SK-N-SH (cell line): ENCODE data around the gene OGFOD2. TPM values are rescaled to one million over a fixed set of nuclear protein-coding genes. Genes with fewer than 3 reads are reported as not detected.

ENCODE experiments used
- CTCF ChIA-PET: fragments of 300-600, 350-600 bp; formaldehyde crosslinking; extraction: SDS; loops from one replicate; lab custom pipeline; 2021; lab: Yijun Ruan, JAX
- POLR2A ChIA-PET: fragments of 350-600 bp; sonication (Branson Sonifier 250); formaldehyde crosslinking; extraction: SDS; loops from one replicate; lab custom pipeline; 2020; ENCODE audit warnings: antibody characterized with exemption, inconsistent platforms; lab: Yijun Ruan, JAX
- DNase-seq: peaks from one replicate; pipeline ENCODE4 v3.0.0; 2012
- H2AFZ ChIP-seq: fragments of 200-600 bp; sonication (generic); 2 replicates; pipeline ENCODE4 v1.8.1; 2016; ENCODE audit warnings: antibody characterized with exemption, mild to moderate bottlenecking, low read depth
- H3F3A ChIP-seq: fragments of 200-600 bp; sonication (generic); replicated peaks from 2 replicates; pipeline ENCODE3; 2016; ENCODE audit warnings: antibody characterized with exemption, mild to moderate bottlenecking; ENCODE audit not compliant: insufficient read depth
- H3K27ac ChIP-seq, 2 experiments: fragments of 200-500 bp in 1 of 2; fragments of 200-600 bp in 1 of 2; sonication (Bioruptor generic) in 1 of 2; sonication (generic), shearing (Covaris generic) in 1 of 2; 2 replicates each; pipeline versions ENCODE4 v1.5.1 to v1.6.1; 2014 to 2016; ENCODE audit warnings: low read depth in 2 of 2, inconsistent platforms in 1 of 2, low read length in 1 of 2, mild to moderate bottlenecking in 1 of 2, mixed read lengths in 1 of 2
- H3K27me3 ChIP-seq: fragments of 200-600 bp; sonication (generic), shearing (Covaris generic); 2 replicates; pipeline ENCODE4 v1.6.1; 2016; ENCODE audit warnings: mixed run types; ENCODE audit not compliant: insufficient read depth
- H3K36me3 ChIP-seq, 2 experiments: fragments of 200-500 bp in 1 of 2; fragments of 200-600 bp in 1 of 2; sonication (Bioruptor generic) in 1 of 2; sonication (generic) in 1 of 2; replicated peaks in 1 of 2; 2 replicates each; pipeline versions ENCODE3 to v1.5.1; 2014 to 2016; ENCODE audit warnings: low read length in 1 of 2, mild to moderate bottlenecking in 1 of 2; ENCODE audit not compliant: insufficient read depth in 2 of 2, control insufficient read depth in 1 of 2
- H3K4me1 ChIP-seq, 2 experiments: fragments of 200-500 bp in 1 of 2; fragments of 200-600 bp in 1 of 2; sonication (Bioruptor generic) in 1 of 2; sonication (generic), shearing (Covaris generic) in 1 of 2; 2 replicates each; pipeline versions ENCODE4 v1.5.1 to v1.6.1; 2014 to 2016; ENCODE audit warnings: low read depth in 1 of 2, low read length in 1 of 2, mixed run types in 1 of 2; ENCODE audit not compliant: insufficient read depth in 2 of 2, control insufficient read depth in 1 of 2
- H3K4me2 ChIP-seq: fragments of 200-600 bp; sonication (generic), shearing (Covaris generic); 2 replicates; pipeline ENCODE4 v1.6.1; 2017; ENCODE audit warnings: mixed run types
- H3K4me3 ChIP-seq, 2 experiments: fragments of 200-500 bp in 1 of 2; fragments of 200-600 bp in 1 of 2; sonication (Bioruptor generic) in 1 of 2; sonication (generic), shearing (Covaris generic) in 1 of 2; 2 replicates each; pipeline versions ENCODE4 v1.5.1 to v1.8.1; 2014 to 2016; ENCODE audit warnings: low read depth in 2 of 2, inconsistent platforms in 1 of 2, low read length in 1 of 2, mild to moderate bottlenecking in 1 of 2, mixed read lengths in 1 of 2, moderate library complexity in 1 of 2
- H3K79me2 ChIP-seq: fragments of 200-600 bp; sonication (generic); 2 replicates; pipeline ENCODE4 v1.8.1; 2017; ENCODE audit warnings: mild to moderate bottlenecking; ENCODE audit not compliant: insufficient read depth
- H3K9ac ChIP-seq: fragments of 200-600 bp; sonication (generic); 2 replicates; pipeline ENCODE4 v1.6.1; 2017; ENCODE audit warnings: mixed run types
- H3K9me2 ChIP-seq: fragments of 200-600 bp; sonication (generic); 2 replicates; pipeline ENCODE4 v1.6.1; 2017; ENCODE audit warnings: mixed run types
- H3K9me3 ChIP-seq: fragments of 200-600 bp; sonication (generic); 2 replicates; pipeline ENCODE4 v1.6.1; 2017; ENCODE audit warnings: mixed run types, mild to moderate bottlenecking, moderate library complexity
- H4K20me1 ChIP-seq: fragments of 200-600 bp; sonication (generic); 2 replicates; pipeline ENCODE4 v1.6.1; 2017; ENCODE audit warnings: mild to moderate bottlenecking, mixed run types; ENCODE audit not compliant: insufficient read depth
- CTCF ChIP-seq: fragments of 200-600 bp; sonication (generic); IDR thresholded peaks from 2 replicates; pipeline ENCODE4 v1.6.1; 2017; ENCODE audit warnings: antibody characterized with exemption, mild to moderate bottlenecking, moderate library complexity
- EP300 ChIP-seq, 2 experiments: IDR thresholded peaks; 2 replicates each; pipeline versions ENCODE4 v1.4.0 to v1.6.1; 2012; ENCODE audit warnings: borderline replicate concordance in 1 of 2, low read depth in 1 of 2, low read length in 1 of 2
- FOSL2 ChIP-seq: IDR thresholded peaks from 2 replicates; pipeline ENCODE4 v1.4.0; 2012; ENCODE audit warnings: low read depth, mild to moderate bottlenecking, moderate library complexity, borderline replicate concordance
- FOXJ3 ChIP-seq: sonication (generic); formaldehyde crosslinking; IDR thresholded peaks from 2 replicates; pipeline ENCODE4 v1.5.1; 2020; ENCODE audit warnings: mild to moderate bottlenecking, missing genetic modification reagents
- FOXM1 ChIP-seq: IDR thresholded peaks from 2 replicates; pipeline ENCODE4 v1.4.0; 2012; ENCODE audit warnings: low read depth, mild to moderate bottlenecking
- GATA2 ChIP-seq: sonication (generic); formaldehyde crosslinking; IDR thresholded peaks from 2 replicates; pipeline ENCODE4 v1.5.0; 2020; ENCODE audit warnings: mild to moderate bottlenecking, missing genetic modification reagents
- IRF3 ChIP-seq: fragments of 150-350 bp; IDR thresholded peaks from 2 replicates; pipeline ENCODE4 v1.6.1; 2016; ENCODE audit warnings: mild to moderate bottlenecking, low read depth, low read length
- MXI1 ChIP-seq: IDR thresholded peaks from 2 replicates; pipeline ENCODE4 v1.6.1; 2012; ENCODE audit warnings: mild to moderate bottlenecking, low read depth, low read length, improper control_type of control experiment
- POLR2AphosphoS5 ChIP-seq: IDR thresholded peaks from 2 replicates; pipeline ENCODE4 v1.6.1; 2012; ENCODE audit warnings: low read depth, low read length
- RAD21 ChIP-seq: IDR thresholded peaks from 2 replicates; pipeline ENCODE4 v1.6.1; 2012; ENCODE audit warnings: mild to moderate bottlenecking, low read length
- RCOR1 ChIP-seq: fragments of 150-350 bp; IDR thresholded peaks from 2 replicates; pipeline ENCODE4 v1.6.1; 2017; ENCODE audit warnings: antibody characterized with exemption, low read length
- REST ChIP-seq: IDR thresholded peaks from 2 replicates; pipeline ENCODE4 v1.6.1; 2012; ENCODE audit warnings: mild to moderate bottlenecking, low read depth, low read length, moderate library complexity
- RXRA ChIP-seq: IDR thresholded peaks from 2 replicates; pipeline ENCODE4 v1.4.0; 2012; ENCODE audit warnings: low read depth, mild to moderate bottlenecking, borderline replicate concordance
- SMC3 ChIP-seq: IDR thresholded peaks from 2 replicates; pipeline ENCODE4 v1.6.1; 2012; ENCODE audit warnings: low read depth, low read length, improper control_type of control experiment
- TAF1 ChIP-seq: IDR thresholded peaks from 2 replicates; pipeline ENCODE4 v1.6.1; 2012; ENCODE audit warnings: low read depth, mild to moderate bottlenecking, low read length, moderate library complexity, borderline replicate concordance
- TCF12 ChIP-seq: IDR thresholded peaks from 2 replicates; pipeline ENCODE4 v1.4.0; 2012
- ZBTB33 ChIP-seq: IDR thresholded peaks from 2 replicates; pipeline ENCODE4 v1.4.0; 2012; ENCODE audit warnings: low read depth, borderline replicate concordance
- WGBS: methylation state at CpG from one replicate; pipeline ENCODE4 v1.1.6; 2017; ENCODE audit warnings: low lambda C conversion rate; 5-methylcytosine and 5-hydroxymethylcytosine counted together
- polyA plus RNA-seq, 3 experiments: library from polyadenylated mRNA; depleted of rRNA; stranded (reverse); fragments of >200 nt; gene quantifications; 2 replicates each; pipeline ENCODE4 v1.2.3, GENCODE V29; 2012

The OGFOD2 gene
- polyA plus RNA-seq, 1 of the 3 experiments (the other 2 are of a cell fraction): 22.0 TPM

GRCh38 chr12:123003257-123003656 lies 28.2 kb downstream of the OGFOD2 start (continued):
- no peak for TF ChIP-seq IRF3
- TF ChIP-seq, all 33 proteins: peak for 0

GRCh38 chr12:123004287-123004686 lies 29.2 kb downstream of the OGFOD2 start:
- Histone ChIP-seq H4K20me1 (no peaks in the 10 kb centered on the region), H3K9me2 (no peaks in the 10 kb centered on the region), H3K4me3 (no peak overlapping the region), H3K27me3 (no peaks in the 10 kb centered on the region), H3K27ac (no peak overlapping the region), H3K79me2 (no peaks in the 10 kb centered on the region), H3F3A (no peaks in the 10 kb centered on the region), H3K9ac (no peak overlapping the region), H2AFZ (no peak overlapping the region), H3K4me1 (no peaks in the 10 kb centered on the region), H3K36me3 (no peaks in the 10 kb centered on the region), H3K9me3 (no peaks in the 10 kb centered on the region), H3K4me2 (no peak overlapping the region)
- 90% methylated on average over 13 of the region's 14 CpGs for WGBS
- ChIA-PET CTCF (interaction anchor here (1.7 kb wide), 1 partner anchor 39 kb away, joined by 4 read pairs; no protein-coding TSS in a partner anchor), POLR2A (no interaction called here)
- TF ChIP-seq POLR2AphosphoS5 (no peak), EP300 (IDR thresholded peaks at IDR 0.05; ENCODE audit: borderline replicate concordance in 1 of 2, low read depth in 1 of 2, low read length in 1 of 2) (no peak), TAF1 (no peak), ZBTB33 (no peak), RCOR1 (no peak), RXRA (no peak), SMC3 (no peak), MXI1 (no peak), RAD21 (no peak), FOXM1 (no peak), CTCF (no peak), TCF12 (no peak), FOXJ3 (CRISPR knock-in tag) (no peak), REST (no peak), GATA2 (CRISPR knock-in tag) (no peak), FOSL2 (no peak)
- no peak for DNase-seq
